ENCODE measurements around the gene CSNK1G1. TPM values are rescaled to one million over a fixed set of nuclear protein-coding genes. Genes with fewer than 3 reads are reported as not detected.
"Not testable (repeated sequence)": the region's sequence is repeated elsewhere in the genome, so short reads cannot be mapped to it uniquely, and the experiment has no call there.

Gene CSNK1G1
- total RNA-seq, 1 donor from 2014 or later, result 6.3 TPM

GRCh38 chr15:64224511-64224910 is 131.5 kb downstream of the CSNK1G1 start:
- Histone ChIP-seq H3K4me3 (no peak overlapping the region), H3K9me3 (replicated peaks) (no peaks in the 10 kb centered on the region), H3K4me1 (peaks cover 14% of the 10 kb centered on the region), H3K27me3 (ENCODE audit: low read depth) (no peaks in the 10 kb centered on the region), H3K27ac (replicated peaks) (peak overlapping the region; percentile 17), H3K36me3 (no peaks in the 10 kb centered on the region)
- intact Hi-C loops (cut with micrococcal nuclease), result no loop called here
- TF ChIP-seq CTCF (IDR thresholded peaks at IDR 0.05; ENCODE audit: borderline replicate concordance), result no peak
- no peak for DNase-seq

GRCh38 chr15:64223882-64224281 is 132.1 kb downstream of the CSNK1G1 start:
- DNase-seq, result no peak
- no peaks in the 10 kb centered on the region for H3K27me3 ChIP-seq (ENCODE audit: low read depth)
- intact Hi-C loops (cut with micrococcal nuclease), result no loop called here
- no peak for TF ChIP-seq CTCF (IDR thresholded peaks at IDR 0.05; ENCODE audit: borderline replicate concordance)
- H3K4me3 ChIP-seq, result no peak overlapping the region
- H3K4me1 ChIP-seq, result peaks cover 14% of the 10 kb centered on the region
- peak overlapping the region; percentile 17 for H3K27ac ChIP-seq (replicated peaks)
- H3K9me3 ChIP-seq (replicated peaks), result no peaks in the 10 kb centered on the region
- H3K36me3 ChIP-seq, result no peaks in the 10 kb centered on the region

- no peak overlapping the region for H3K4me3 ChIP-seq
- no peak for TF ChIP-seq CTCF (IDR thresholded peaks at IDR 0.05; ENCODE audit: borderline replicate concordance)
- no peaks in the 10 kb centered on the region for H3K27me3 ChIP-seq (ENCODE audit: low read depth)
- H3K9me3 ChIP-seq (replicated peaks), result no peaks in the 10 kb centered on the region
- no peak overlapping the region for H3K27ac ChIP-seq (replicated peaks)
- no peak for DNase-seq
- intact Hi-C loops (cut with micrococcal nuclease), result no loop called here
- no peaks in the 10 kb centered on the region for H3K36me3 ChIP-seq
- H3K4me1 ChIP-seq, result peaks cover 14% of the 10 kb centered on the region
These were observed 133.2 kb downstream of the CSNK1G1 start for GRCh38 chr15:64222573-64223366.

- H3K27ac ChIP-seq (replicated peaks); H3K36me3 ChIP-seq; intact Hi-C loops (cut with micrococcal nuclease); H3K4me3 ChIP-seq; H3K9me3 ChIP-seq (replicated peaks); DNase-seq; H3K27me3 ChIP-seq (ENCODE audit: low read depth): not testable (repeated sequence)
- peaks cover 18% of the 10 kb centered on the region for H3K4me1 ChIP-seq
These were observed 134.1 kb downstream of the CSNK1G1 start for GRCh38 chr15:64221911-64222310.

- DNase-seq; H3K27ac ChIP-seq (replicated peaks); H3K9me3 ChIP-seq (replicated peaks); H3K27me3 ChIP-seq (ENCODE audit: low read depth); H3K4me3 ChIP-seq: not testable (repeated sequence)
- intact Hi-C loops (cut with micrococcal nuclease), result loop anchor here (10.0 kb wide), 1 partner anchor 127 kb away; no protein-coding TSS in a partner anchor
- Histone ChIP-seq H3K4me1 (peaks cover 12% of the 10 kb centered on the region), H3K36me3 (peaks cover 16% of the 10 kb centered on the region)
These were observed 138.6 kb downstream of the CSNK1G1 start for GRCh38 chr15:64217429-64217750.

- no peak for TF ChIP-seq CTCF (IDR thresholded peaks at IDR 0.05; ENCODE audit: borderline replicate concordance)
- no peak overlapping the region for H3K27ac ChIP-seq (replicated peaks)
- H3K27me3 ChIP-seq (ENCODE audit: low read depth), result no peaks in the 10 kb centered on the region
- peaks cover 22% of the 10 kb centered on the region for H3K36me3 ChIP-seq
- no peak overlapping the region for H3K4me3 ChIP-seq
- intact Hi-C loops (cut with micrococcal nuclease), result loop anchor here (10.0 kb wide), 1 partner anchor 128 kb away; no protein-coding TSS in a partner anchor
- peaks cover 12% of the 10 kb centered on the region for H3K4me1 ChIP-seq
- DNase-seq, result peak; percentile 25
- no peaks in the 10 kb centered on the region for H3K9me3 ChIP-seq (replicated peaks)
These were observed 139.1 kb downstream of the CSNK1G1 start for GRCh38 chr15:64216730-64217428.
